ENCODE data around the gene ITLN1. TPM values are rescaled to one million over a fixed set of nuclear protein-coding genes. Genes with fewer than 3 reads are reported as not detected.

Gene ITLN1
- total RNA-seq, 1 donor from 2014 or later = not detected

DNA sequence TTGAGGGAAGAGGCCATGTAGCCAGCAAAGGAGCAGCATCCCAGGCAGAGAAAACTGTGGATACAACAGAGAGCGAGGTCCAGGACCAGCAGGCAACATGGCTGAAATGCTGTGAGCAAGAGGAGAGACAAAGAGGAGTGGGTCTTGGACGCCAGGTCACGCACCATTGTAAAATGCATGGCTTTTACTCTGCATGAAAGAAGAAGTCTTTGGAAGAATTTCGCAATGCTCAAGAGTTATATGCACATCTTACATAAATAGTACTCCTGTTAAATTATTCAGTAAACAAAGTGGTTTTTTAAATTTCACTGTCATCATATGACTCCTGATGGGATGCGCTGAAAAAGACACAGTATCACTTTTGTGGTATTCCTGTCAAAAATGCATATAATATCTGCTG, 25.8 kb downstream of the ITLN1 start:
- peaks cover 0 to 5% (median 0%) of the 10 kb centered on the region in 3 donors for H3K27me3 ChIP-seq (ENCODE audit: control insufficient read depth in 3 of 3, insufficient read depth in 3 of 3, low read length in 3 of 3)
- H3K9me3 ChIP-seq (ENCODE audit: control insufficient read depth in 3 of 3, low read length in 3 of 3) = no peaks in the 10 kb centered on the region
- no peaks in the 10 kb centered on the region for H3K4me1 ChIP-seq (ENCODE audit: control insufficient read depth in 3 of 3, insufficient read depth in 3 of 3, low read length in 3 of 3)
- H3K27ac ChIP-seq (ENCODE audit: low read depth, low read length) = no peak overlapping the region
- H3K36me3 ChIP-seq (ENCODE audit: control insufficient read depth in 3 of 3, insufficient read depth in 3 of 3, low read length in 3 of 3) = no peaks in the 10 kb centered on the region
- no peak overlapping the region for H3K4me3 ChIP-seq (ENCODE audit: low read length in 3 of 3)
- H3K9ac ChIP-seq (ENCODE audit: low read depth in 1 of 3, low read length in 3 of 3) = no peak overlapping the region

DNA sequence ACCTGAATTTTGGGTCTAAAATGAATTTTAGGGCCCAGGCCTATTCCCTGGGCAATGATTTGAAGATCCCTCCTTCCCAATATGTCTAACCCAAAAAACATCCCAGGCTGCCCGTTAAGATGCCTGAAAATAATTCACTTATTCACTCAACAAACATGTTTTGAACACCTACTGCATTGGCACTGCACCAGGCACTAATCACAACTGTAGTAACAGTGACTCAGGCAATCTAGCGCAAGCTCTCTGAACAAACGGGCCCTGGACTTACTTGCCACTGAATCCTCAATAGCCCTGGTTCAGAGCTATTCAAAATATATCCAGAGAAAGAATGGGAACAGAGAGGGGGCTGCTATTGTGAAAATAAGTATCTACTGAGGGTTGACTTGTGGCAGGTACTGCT, 26.5 kb downstream of the ITLN1 start:
- Histone ChIP-seq H3K4me3 (ENCODE audit: low read length in 3 of 3) (no peak overlapping the region), H3K27ac (ENCODE audit: low read depth, low read length) (no peak overlapping the region), H3K4me1 (ENCODE audit: control insufficient read depth in 3 of 3, insufficient read depth in 3 of 3, low read length in 3 of 3) (no peaks in the 10 kb centered on the region), H3K36me3 (ENCODE audit: control insufficient read depth in 3 of 3, insufficient read depth in 3 of 3, low read length in 3 of 3) (no peaks in the 10 kb centered on the region), H3K9me3 (ENCODE audit: control insufficient read depth in 3 of 3, low read length in 3 of 3) (no peaks in the 10 kb centered on the region), H3K27me3 (ENCODE audit: control insufficient read depth in 3 of 3, insufficient read depth in 3 of 3, low read length in 3 of 3) (peaks cover 0 to 5% (median 0%) of the 10 kb centered on the region in 3 donors), H3K9ac (ENCODE audit: low read depth in 1 of 3, low read length in 3 of 3) (no peak overlapping the region)

DNA sequence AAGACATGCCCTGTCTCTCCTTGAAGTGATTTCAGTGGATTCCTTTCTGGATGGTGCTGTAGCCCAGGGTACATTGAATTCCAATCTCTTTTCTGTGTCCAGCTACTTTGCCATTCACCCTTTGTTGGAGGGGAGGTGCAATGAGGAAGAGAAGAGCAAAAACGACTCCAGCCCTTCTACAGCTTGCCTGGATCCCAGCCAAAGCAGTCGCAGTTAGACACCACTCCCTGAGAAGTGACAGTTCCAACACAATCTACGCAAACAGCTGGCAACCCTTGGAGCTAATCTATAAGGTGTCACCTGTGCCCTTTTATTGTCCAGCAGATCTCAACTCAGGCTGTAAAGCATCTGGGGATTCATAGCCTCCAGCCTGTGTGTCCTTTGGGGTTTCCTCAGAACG, 26.9 kb downstream of the ITLN1 start:
- Histone ChIP-seq H3K4me1 (ENCODE audit: control insufficient read depth in 3 of 3, insufficient read depth in 3 of 3, low read length in 3 of 3) (no peaks in the 10 kb centered on the region), H3K27ac (ENCODE audit: low read depth, low read length) (no peak overlapping the region), H3K36me3 (ENCODE audit: control insufficient read depth in 3 of 3, insufficient read depth in 3 of 3, low read length in 3 of 3) (no peaks in the 10 kb centered on the region), H3K9ac (ENCODE audit: low read depth in 1 of 3, low read length in 3 of 3) (no peak overlapping the region), H3K9me3 (ENCODE audit: control insufficient read depth in 3 of 3, low read length in 3 of 3) (no peaks in the 10 kb centered on the region), H3K27me3 (ENCODE audit: control insufficient read depth in 3 of 3, insufficient read depth in 3 of 3, low read length in 3 of 3) (peaks cover 0 to 5% (median 0%) of the 10 kb centered on the region in 3 donors), H3K4me3 (ENCODE audit: low read length in 3 of 3) (no peak overlapping the region)

DNA sequence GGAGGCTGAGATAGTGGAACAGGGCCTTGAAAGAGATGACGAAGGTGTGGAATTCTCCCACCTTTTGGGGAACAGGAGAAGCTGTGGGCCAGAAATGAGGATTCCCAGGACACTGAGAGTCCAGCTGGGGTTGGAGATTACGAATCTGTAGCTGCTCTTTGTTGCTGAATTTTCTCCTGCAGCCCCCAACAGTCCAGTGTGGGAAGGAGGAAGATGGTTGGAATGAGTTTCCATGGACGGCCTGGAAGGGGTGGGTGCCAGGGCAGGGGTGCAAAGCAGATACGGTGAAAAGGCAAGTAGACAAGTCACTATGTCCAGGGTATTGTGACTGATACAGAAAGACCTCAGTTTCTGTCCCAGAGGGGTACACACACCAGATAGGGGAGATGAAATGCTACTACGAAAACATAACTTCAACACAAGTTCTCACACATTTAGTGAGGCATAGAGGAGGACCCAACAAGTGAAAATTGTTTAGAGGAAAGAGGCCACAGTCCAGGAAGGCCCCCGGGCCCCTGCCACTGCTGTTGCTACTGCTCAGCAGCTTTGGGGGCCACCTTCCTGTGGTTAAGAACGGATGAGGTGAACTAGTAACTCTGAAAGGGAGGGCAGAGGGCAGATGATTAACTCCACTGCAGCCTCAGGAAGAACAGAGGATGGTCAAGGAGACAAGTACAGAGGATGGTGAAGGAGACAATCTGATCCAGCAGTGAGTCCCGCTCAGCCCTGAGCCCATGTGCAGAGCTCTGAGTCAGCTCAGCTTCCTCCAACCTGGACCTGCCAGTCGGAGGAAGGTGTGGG, 29.6 kb downstream of the ITLN1 start:
- H3K27me3 ChIP-seq (ENCODE audit: control insufficient read depth in 3 of 3, insufficient read depth in 3 of 3, low read length in 3 of 3) = peaks cover 0 to 2% (median 0%) of the 10 kb centered on the region in 3 donors
- no peak overlapping the region for H3K9ac ChIP-seq (ENCODE audit: low read depth in 1 of 3, low read length in 3 of 3)
- no peaks in the 10 kb centered on the region for H3K36me3 ChIP-seq (ENCODE audit: control insufficient read depth in 3 of 3, insufficient read depth in 3 of 3, low read length in 3 of 3)
- H3K4me3 ChIP-seq (ENCODE audit: low read length in 3 of 3) = no peak overlapping the region
- no peak overlapping the region for H3K27ac ChIP-seq (ENCODE audit: low read depth, low read length)
- no peaks in the 10 kb centered on the region for H3K4me1 ChIP-seq (ENCODE audit: control insufficient read depth in 3 of 3, insufficient read depth in 3 of 3, low read length in 3 of 3)
- H3K9me3 ChIP-seq (ENCODE audit: control insufficient read depth in 3 of 3, low read length in 3 of 3) = no peaks in the 10 kb centered on the region

- H3K27me3 ChIP-seq (ENCODE audit: control insufficient read depth in 3 of 3, insufficient read depth in 3 of 3, low read length in 3 of 3) = peaks cover 0 to 2% (median 0%) of the 10 kb centered on the region in 3 donors
- no peaks in the 10 kb centered on the region for H3K36me3 ChIP-seq (ENCODE audit: control insufficient read depth in 3 of 3, insufficient read depth in 3 of 3, low read length in 3 of 3)
- H3K9me3 ChIP-seq (ENCODE audit: control insufficient read depth in 3 of 3, low read length in 3 of 3) = no peaks in the 10 kb centered on the region
- H3K4me1 ChIP-seq (ENCODE audit: control insufficient read depth in 3 of 3, insufficient read depth in 3 of 3, low read length in 3 of 3) = no peaks in the 10 kb centered on the region
- no peak overlapping the region for H3K27ac ChIP-seq (ENCODE audit: low read depth, low read length)
- no peak overlapping the region for H3K4me3 ChIP-seq (ENCODE audit: low read length in 3 of 3)
- no peak overlapping the region for H3K9ac ChIP-seq (ENCODE audit: low read depth in 1 of 3, low read length in 3 of 3)
Measured at GRCh38 chr1:160853754-160854153, 31.2 kb downstream of the ITLN1 start.

DNA sequence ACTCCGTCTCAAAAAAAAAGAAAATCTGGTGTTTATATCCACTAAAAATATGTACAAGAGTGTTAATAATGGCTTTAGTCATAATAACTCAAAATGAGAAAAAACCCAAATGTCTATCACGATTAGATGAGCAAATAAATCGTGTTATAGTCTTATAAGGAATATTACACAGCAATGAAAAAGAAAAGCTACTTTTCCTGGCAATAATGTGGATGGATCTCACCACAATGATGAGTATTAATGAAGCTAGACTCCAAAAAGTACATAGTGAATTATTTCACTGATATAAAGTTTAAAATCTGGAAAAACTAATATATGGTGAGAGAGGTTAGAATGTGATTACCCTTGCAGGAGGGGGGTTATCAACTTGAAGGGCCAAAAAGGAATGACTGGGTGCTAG, 32.0 kb downstream of the ITLN1 start:
- H3K9me3 ChIP-seq (ENCODE audit: control insufficient read depth in 3 of 3, low read length in 3 of 3) = no peaks in the 10 kb centered on the region
- H3K27ac ChIP-seq (ENCODE audit: low read depth, low read length) = no peak overlapping the region
- no peaks in the 10 kb centered on the region for H3K36me3 ChIP-seq (ENCODE audit: control insufficient read depth in 3 of 3, insufficient read depth in 3 of 3, low read length in 3 of 3)
- H3K9ac ChIP-seq (ENCODE audit: low read depth in 1 of 3, low read length in 3 of 3) = no peak overlapping the region
- H3K27me3 ChIP-seq (ENCODE audit: control insufficient read depth in 3 of 3, insufficient read depth in 3 of 3, low read length in 3 of 3) = no peaks in the 10 kb centered on the region
- H3K4me3 ChIP-seq (ENCODE audit: low read length in 3 of 3) = no peak overlapping the region
- no peaks in the 10 kb centered on the region for H3K4me1 ChIP-seq (ENCODE audit: control insufficient read depth in 3 of 3, insufficient read depth in 3 of 3, low read length in 3 of 3)

DNA sequence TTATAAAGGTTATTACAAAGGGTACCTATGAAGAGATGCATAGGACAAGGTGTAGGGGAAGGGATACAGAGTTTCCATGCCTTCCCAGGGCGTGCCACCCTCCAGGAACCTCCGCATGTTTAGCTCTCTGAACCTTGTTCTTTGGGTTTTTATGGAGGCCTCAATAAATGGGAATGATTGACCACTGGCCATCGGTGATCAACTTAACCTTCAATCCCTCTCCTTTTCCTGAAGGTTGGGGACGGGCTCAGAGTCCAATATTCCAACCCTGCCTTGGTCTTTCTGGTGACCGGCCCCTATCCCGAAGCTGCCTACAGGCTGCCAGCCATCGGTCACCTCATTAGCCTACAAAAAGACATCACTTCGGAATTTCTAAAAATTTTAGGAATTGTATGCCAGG, 34.0 kb downstream of the ITLN1 start:
- Histone ChIP-seq H3K27me3 (ENCODE audit: control insufficient read depth in 3 of 3, insufficient read depth in 3 of 3, low read length in 3 of 3) (no peaks in the 10 kb centered on the region), H3K9ac (ENCODE audit: low read depth in 1 of 3, low read length in 3 of 3) (no peak overlapping the region), H3K9me3 (ENCODE audit: control insufficient read depth in 3 of 3, low read length in 3 of 3) (no peaks in the 10 kb centered on the region), H3K27ac (ENCODE audit: low read depth, low read length) (no peak overlapping the region), H3K4me1 (ENCODE audit: control insufficient read depth in 3 of 3, insufficient read depth in 3 of 3, low read length in 3 of 3) (no peaks in the 10 kb centered on the region), H3K36me3 (ENCODE audit: control insufficient read depth in 3 of 3, insufficient read depth in 3 of 3, low read length in 3 of 3) (no peaks in the 10 kb centered on the region), H3K4me3 (ENCODE audit: low read length in 3 of 3) (no peak overlapping the region)

GRCh38 chr1:160850541-160850940, 34.4 kb downstream of the ITLN1 start:
- no peak overlapping the region for H3K4me3 ChIP-seq (ENCODE audit: low read length in 3 of 3)
- H3K9me3 ChIP-seq (ENCODE audit: control insufficient read depth in 3 of 3, low read length in 3 of 3) = no peaks in the 10 kb centered on the region
- no peaks in the 10 kb centered on the region for H3K27me3 ChIP-seq (ENCODE audit: control insufficient read depth in 3 of 3, insufficient read depth in 3 of 3, low read length in 3 of 3)
- no peak overlapping the region for H3K27ac ChIP-seq (ENCODE audit: low read depth, low read length)
- no peaks in the 10 kb centered on the region for H3K4me1 ChIP-seq (ENCODE audit: control insufficient read depth in 3 of 3, insufficient read depth in 3 of 3, low read length in 3 of 3)
- no peak overlapping the region for H3K9ac ChIP-seq (ENCODE audit: low read depth in 1 of 3, low read length in 3 of 3)
- no peaks in the 10 kb centered on the region for H3K36me3 ChIP-seq (ENCODE audit: control insufficient read depth in 3 of 3, insufficient read depth in 3 of 3, low read length in 3 of 3)

DNA sequence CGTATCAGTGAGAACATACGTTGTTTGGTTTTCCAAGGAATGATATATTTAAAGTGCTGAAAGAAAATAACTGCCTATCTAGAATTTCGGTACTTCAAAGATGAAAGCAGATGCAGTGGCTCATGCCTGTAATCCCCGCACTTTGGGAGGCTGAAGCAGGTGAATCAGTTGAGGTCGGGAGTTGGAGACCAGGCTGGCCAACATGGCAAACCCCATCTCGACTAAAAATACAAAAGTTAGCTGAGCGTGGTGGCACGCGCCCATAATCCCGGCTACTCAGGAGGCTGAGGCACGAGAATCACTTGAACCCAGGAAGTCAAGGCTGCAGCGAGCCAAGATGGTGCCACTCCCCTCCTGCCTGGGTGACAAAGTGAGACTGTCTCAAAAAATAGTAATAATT, 38.7 kb downstream of the ITLN1 start:
- H3K36me3 ChIP-seq (ENCODE audit: control insufficient read depth in 3 of 3, insufficient read depth in 3 of 3, low read length in 3 of 3) = no peaks in the 10 kb centered on the region
- no peak overlapping the region for H3K27ac ChIP-seq (ENCODE audit: low read depth, low read length)
- no peak overlapping the region for H3K9ac ChIP-seq (ENCODE audit: low read depth in 1 of 3, low read length in 3 of 3)
- no peaks in the 10 kb centered on the region for H3K9me3 ChIP-seq (ENCODE audit: control insufficient read depth in 3 of 3, low read length in 3 of 3)
- no peaks in the 10 kb centered on the region for H3K4me1 ChIP-seq (ENCODE audit: control insufficient read depth in 3 of 3, insufficient read depth in 3 of 3, low read length in 3 of 3)
- H3K4me3 ChIP-seq (ENCODE audit: low read length in 3 of 3) = no peak overlapping the region
- H3K27me3 ChIP-seq (ENCODE audit: control insufficient read depth in 3 of 3, insufficient read depth in 3 of 3, low read length in 3 of 3) = no peaks in the 10 kb centered on the region

DNA sequence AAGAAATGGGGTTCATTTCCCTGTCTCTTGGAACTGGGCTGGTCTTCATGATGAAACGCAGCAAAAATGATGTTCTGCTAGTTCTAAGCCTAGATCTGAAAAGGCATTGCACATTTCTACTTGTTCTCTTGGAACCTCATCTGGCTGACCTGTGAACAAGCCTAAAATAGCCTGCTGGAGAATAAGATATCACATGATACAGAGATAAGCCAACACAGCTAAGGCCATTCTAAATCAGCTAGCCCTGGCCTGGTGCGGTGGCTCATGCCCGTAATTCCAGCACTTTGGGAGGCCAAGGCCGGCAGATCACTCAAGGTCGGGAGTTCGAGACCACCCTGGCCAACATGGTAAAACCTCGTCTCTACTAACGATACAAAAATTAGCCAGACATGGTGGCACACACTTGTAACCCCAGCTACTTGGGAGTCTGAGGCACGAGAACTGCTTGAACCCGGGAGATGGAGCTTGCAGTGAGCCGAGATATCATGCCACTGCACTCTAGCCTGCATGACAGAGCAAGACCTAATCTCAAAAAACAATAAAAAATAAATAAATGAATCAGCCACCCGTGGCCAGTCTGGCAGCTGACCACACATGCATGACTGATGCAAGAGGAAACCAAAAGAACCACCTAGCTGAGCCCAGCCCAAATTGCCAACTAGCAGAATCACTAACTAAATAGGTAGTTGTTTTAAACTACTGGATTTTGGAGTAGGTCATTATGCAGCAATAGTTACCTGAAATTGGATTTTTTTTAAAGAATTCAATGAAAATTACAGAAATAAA, 40.3 kb downstream of the ITLN1 start:
- no peaks in the 10 kb centered on the region for H3K9me3 ChIP-seq (ENCODE audit: control insufficient read depth in 3 of 3, low read length in 3 of 3)
- H3K4me3 ChIP-seq (ENCODE audit: low read length in 3 of 3) = no peak overlapping the region
- no peak overlapping the region for H3K27ac ChIP-seq (ENCODE audit: low read depth, low read length)
- no peaks in the 10 kb centered on the region for H3K27me3 ChIP-seq (ENCODE audit: control insufficient read depth in 3 of 3, insufficient read depth in 3 of 3, low read length in 3 of 3)
- no peaks in the 10 kb centered on the region for H3K36me3 ChIP-seq (ENCODE audit: control insufficient read depth in 3 of 3, insufficient read depth in 3 of 3, low read length in 3 of 3)
- no peak overlapping the region for H3K9ac ChIP-seq (ENCODE audit: low read depth in 1 of 3, low read length in 3 of 3)
- peaks cover 0 to under 1% (median 0%) of the 10 kb centered on the region in 3 donors for H3K4me1 ChIP-seq (ENCODE audit: control insufficient read depth in 3 of 3, insufficient read depth in 3 of 3, low read length in 3 of 3)

Data from skeletal muscle tissue (tissue), 4 donors.